HepG2 (cell line): Measurements from ENCODE around the gene PLA2G4B. TPM values are rescaled to one million over a fixed set of nuclear protein-coding genes. Genes with fewer than 3 reads are reported as not detected.

ENCODE experiments used
- ARID5B ChIP-seq: IDR thresholded peaks from 2 replicates; pipeline ENCODE4 v1.4.0; 2020; ENCODE audit warnings: mild to moderate bottlenecking, missing genetic modification reagents
- ARNTL ChIP-seq: sonication (generic); formaldehyde crosslinking; IDR thresholded peaks from 2 replicates; pipeline ENCODE4 v1.4.0; 2020; ENCODE audit warnings: mild to moderate bottlenecking, missing genetic modification reagents
- CTCF ChIP-seq: sonication (generic); formaldehyde crosslinking; IDR thresholded peaks from 2 replicates; pipeline ENCODE4 v1.5.0; 2020; ENCODE audit warnings: mild to moderate bottlenecking, missing genetic modification reagents, moderate library complexity
- ELF3 ChIP-seq: IDR thresholded peaks from 2 replicates; pipeline ENCODE4 v1.6.1; 2016; ENCODE audit warnings: missing genetic modification reagents, missing compliant biosample characterization
- GABPB1 ChIP-seq: IDR thresholded peaks from 2 replicates; pipeline ENCODE4 v1.6.1; 2016; ENCODE audit warnings: mild to moderate bottlenecking, missing genetic modification reagents, moderate library complexity, missing compliant biosample characterization
- HDAC1 ChIP-seq: sonication (generic); formaldehyde crosslinking; IDR thresholded peaks from 2 replicates; pipeline ENCODE4 v1.5.1; 2020; ENCODE audit warnings: mild to moderate bottlenecking, missing genetic modification reagents
- HNRNPL ChIP-seq: fragments of 200-400 bp; formaldehyde crosslinking; IDR thresholded peaks from 2 replicates; pipeline ENCODE4 v1.6.1; 2017; ENCODE audit warnings: mild to moderate bottlenecking, low read depth, low read length
- KDM2A ChIP-seq: sonication (generic); formaldehyde crosslinking; IDR thresholded peaks from 2 replicates; pipeline ENCODE4 v1.4.0; 2020; ENCODE audit warnings: low read depth, missing genetic modification reagents, borderline replicate concordance
- KDM5A ChIP-seq: fragments of 200-600 bp; sonication (generic); IDR thresholded peaks from 2 replicates; pipeline ENCODE4 v1.7.0; 2018; ENCODE audit warnings: antibody characterized with exemption, mild to moderate bottlenecking, low read length, borderline replicate concordance
- NR2F2 ChIP-seq: IDR thresholded peaks from 2 replicates; pipeline ENCODE4 v1.6.1; 2012; ENCODE audit warnings: low read depth, inconsistent platforms, borderline replicate concordance
- RNF2 ChIP-seq: fragments of 450-650 bp; conservative IDR thresholded peaks from 2 replicates; pipeline ENCODE4 v1.6.1; 2016; ENCODE audit warnings: low read depth
- RXRB ChIP-seq: IDR thresholded peaks from 2 replicates; pipeline ENCODE4 v1.6.1; 2016; ENCODE audit warnings: borderline replicate concordance, missing genetic modification reagents, missing compliant biosample characterization
- SPEN ChIP-seq: sonication (generic); formaldehyde crosslinking; IDR thresholded peaks from 2 replicates; pipeline ENCODE4 v1.5.1; 2020; ENCODE audit warnings: low read depth, mild to moderate bottlenecking, missing genetic modification reagents
- TEAD3 ChIP-seq: optimal IDR thresholded peaks from 2 replicates; pipeline ENCODE3; 2016; ENCODE audit warnings: borderline replicate concordance
- XRCC5 ChIP-seq: fragments of 200-400 bp; formaldehyde crosslinking; optimal IDR thresholded peaks from 2 replicates; pipeline ENCODE3; 2017; ENCODE audit warnings: mild to moderate bottlenecking, low read length
- ZBTB7A ChIP-seq: sonication (generic); formaldehyde crosslinking; IDR thresholded peaks from 2 replicates; pipeline ENCODE4 v1.8.0; 2022; ENCODE audit warnings: mild to moderate bottlenecking, missing genetic modification reagents
- ZFX ChIP-seq: sonication (generic); formaldehyde crosslinking; IDR thresholded peaks from 2 replicates; pipeline ENCODE4 v1.4.0; 2020; ENCODE audit warnings: mild to moderate bottlenecking, low read depth, missing genetic modification reagents, moderate library complexity
- ZNF12 ChIP-seq: sonication (generic); formaldehyde crosslinking; IDR thresholded peaks from 2 replicates; pipeline ENCODE4 v1.5.0; 2020; ENCODE audit warnings: missing genetic modification reagents
- ZNF224 ChIP-seq: sonication (generic); formaldehyde crosslinking; IDR thresholded peaks from 2 replicates; pipeline ENCODE4 v1.5.0; 2020; ENCODE audit warnings: mild to moderate bottlenecking, missing genetic modification reagents
- ZNF687 ChIP-seq: sonication (generic); formaldehyde crosslinking; IDR thresholded peaks from 2 replicates; pipeline ENCODE4 v1.5.1; 2020; ENCODE audit warnings: mild to moderate bottlenecking, missing genetic modification reagents, moderate library complexity
- polyA plus RNA-seq, 8 experiments: library from polyadenylated mRNA; depleted of rRNA in 3 of 8; stranded (reverse) in 7 of 8; unstranded in 1 of 8; fragments of >200 nt; fragmentation: Illumina TruSeq in 4 of 8; extraction: Trizol in 4 of 8; gene quantifications; 2 replicates each; pipeline versions ENCODE4 v1.2.1 to v1.2.3, GENCODE V29; 2011 to 2016; ENCODE audit warnings: low read depth in 4 of 8, missing spikeins in 1 of 8, mixed read lengths in 1 of 8; ENCODE audit not compliant: insufficient read depth in 1 of 8
- total RNA-seq, 5 experiments: library from RNA; depleted of rRNA; stranded (reverse); fragments of >200 nt; fragmentation: Illumina TruSeq; extraction: Trizol; gene quantifications; 2 replicates each; pipeline ENCODE4 v1.2.3, GENCODE V29; 2016; ENCODE audit warnings: low read depth in 1 of 5

The PLA2G4B gene
- total and polyA plus RNA-seq, 2 of the 13 experiments (the other 11 are each of a cell fraction or from before 2014, with no cell fraction given), result 5.1 to 8.0 TPM

GRCh38 chr15:41860049-41860828, 21.6 kb downstream of the PLA2G4B start (continued):
- TF ChIP-seq ARID5B (CRISPR knock-in tag) (peak; percentile 31; the same call in 1 of the 2 replicates), TEAD3 (CRISPR knock-in tag) (peak; percentile 29), CTCF (CRISPR knock-in tag) (peak; percentile 81), GABPB1 (CRISPR knock-in tag) (peak; percentile 42; the same call in 1 of the 2 replicates), RNF2 (no peak), ELF3 (peak; percentile 58; the same call in 1 of the 2 replicates), HDAC1 (CRISPR knock-in tag) (peak; percentile 42; the same call in 1 of the 2 replicates), NR2F2 (peak; percentile 88), RXRB (CRISPR knock-in tag) (peak; percentile 31; the same call in 1 of the 2 replicates), ZFX (CRISPR knock-in tag) (peak; percentile 40; the same call in 1 of the 2 replicates), ZBTB7A (CRISPR knock-in tag) (peak; percentile 38; the same call in 1 of the 2 replicates), KDM2A (CRISPR knock-in tag) (peak; percentile 34; the same call in 1 of the 2 replicates), KDM5A (no peak), ZNF12 (CRISPR knock-in tag) (no peak), HNRNPL (0 out of 2 replicates have a peak, but pooled peaks have one; percentile 50), ZNF224 (CRISPR knock-in tag) (no peak), ZNF687 (CRISPR knock-in tag) (peak; percentile 45), XRCC5 (peak; percentile 40), ARNTL (CRISPR knock-in tag) (no peak), SPEN (CRISPR knock-in tag) (peak; percentile 46; the same call in 1 of the 2 replicates)
